ENCODE data around the gene DSG3.

GRCh38 chr18:31489311-31489710 is 41.8 kb downstream of the DSG3 start:
- no peak for TF ChIP-seq GLIS3 (CRISPR knock-in tag; IDR thresholded peaks at IDR 0.05)
- no peak for TF ChIP-seq CREB5 (CRISPR knock-in tag; IDR thresholded peaks at IDR 0.05; ENCODE audit: low read depth)
- no peak for TF ChIP-seq PPARA (CRISPR knock-in tag; IDR thresholded peaks at IDR 0.05; ENCODE audit: borderline replicate concordance)
- no peak for TF ChIP-seq PATZ1 (CRISPR knock-in tag; IDR thresholded peaks at IDR 0.05; ENCODE audit: borderline replicate concordance)
- TF ChIP-seq BACH2 (CRISPR knock-in tag; IDR thresholded peaks at IDR 0.05; ENCODE audit: borderline replicate concordance): no peak
- TF ChIP-seq ZFP3 (CRISPR knock-in tag; IDR thresholded peaks at IDR 0.05): no peak
- no peak for TF ChIP-seq POU6F1 (CRISPR knock-in tag; IDR thresholded peaks at IDR 0.05; ENCODE audit: borderline replicate concordance, low read depth)
- TF ChIP-seq ZNF565 (CRISPR knock-in tag; conservative IDR thresholded peaks at IDR 0.05; ENCODE audit: low read depth): no peak

Data from SK-N-SH treated with all-trans-retinoic acid at 6 μM for 48 hours (cell line).